Measurements from ENCODE around the gene BSCL2.
A peak's percentile ranks its signal among the peaks of the same experiment; 100 is the strongest.

Gene BSCL2

GRCh38 chr11:62726915-62727164 lies 19.6 kb upstream of the BSCL2 start:
- Histone ChIP-seq H3F3A (ENCODE audit: insufficient read depth, low read length) (peaks cover 32% of the 10 kb centered on the region), H3K79me2 (ENCODE audit: low read length) (peaks cover 79% of the 10 kb centered on the region), H3K4me2 (ENCODE audit: low read depth, low read length) (peak overlapping the region; percentile 89; the same call in 1 of the 2 replicates), H3K36me3 (replicated peaks; ENCODE audit: insufficient read depth, low read length) (peaks cover 23% of the 10 kb centered on the region), H3K4me3 (ENCODE audit: low read length) (peak overlapping the region; percentile 93), H2AFZ (ENCODE audit: low read length) (no peak overlapping the region), H3K27me3 (replicated peaks; ENCODE audit: insufficient read depth, low read length) (no peaks in the 10 kb centered on the region), H3K9me3 (replicated peaks; ENCODE audit: insufficient read depth, low read length) (no peaks in the 10 kb centered on the region), H3K27ac (ENCODE audit: low read length) (peak overlapping the region; percentile 92; the same call in 1 of the 2 replicates), H3K9me2 (replicated peaks; ENCODE audit: insufficient read depth, low read length) (no peaks in the 10 kb centered on the region), H4K20me1 (ENCODE audit: insufficient read depth, low read length) (peaks cover 10% of the 10 kb centered on the region; the same call in 1 of the 2 replicates), H3K9ac (ENCODE audit: low read length) (peak overlapping the region; percentile 92), H3K4me1 (ENCODE audit: low read length) (peaks cover 14% of the 10 kb centered on the region)
- TF ChIP-seq EZH2phosphoT487 (IDR thresholded peaks at IDR 0.05; ENCODE audit: low read length) (no peak), EZH2 (optimal IDR thresholded peaks at IDR 0.05; ENCODE audit: low read depth, low read length) (no peak), CTCF (IDR thresholded peaks at IDR 0.05; ENCODE audit: low read length) (no peak)
- DNase-seq = no peak

GRCh38 chr11:62726156-62726914 lies 19.1 kb upstream of the BSCL2 start:
- H3K4me3 ChIP-seq (ENCODE audit: low read length) = peak overlapping the region; percentile 93
- peaks cover 10% of the 10 kb centered on the region; the same call in 1 of the 2 replicates for H4K20me1 ChIP-seq (ENCODE audit: insufficient read depth, low read length)
- H3K79me2 ChIP-seq (ENCODE audit: low read length) = peaks cover 80% of the 10 kb centered on the region
- no peaks in the 10 kb centered on the region for H3K27me3 ChIP-seq (replicated peaks; ENCODE audit: insufficient read depth, low read length)
- TF ChIP-seq CTCF (IDR thresholded peaks at IDR 0.05; ENCODE audit: low read length) (no peak), EZH2phosphoT487 (IDR thresholded peaks at IDR 0.05; ENCODE audit: low read length) (no peak), EZH2 (optimal IDR thresholded peaks at IDR 0.05; ENCODE audit: low read depth, low read length) (no peak)
- no peaks in the 10 kb centered on the region for H3K9me2 ChIP-seq (replicated peaks; ENCODE audit: insufficient read depth, low read length)
- H2AFZ ChIP-seq (ENCODE audit: low read length) = no peak overlapping the region
- DNase-seq = no peak
- peaks cover 28% of the 10 kb centered on the region for H3K36me3 ChIP-seq (replicated peaks; ENCODE audit: insufficient read depth, low read length)
- H3K4me2 ChIP-seq (ENCODE audit: low read depth, low read length) = peak overlapping the region; percentile 89
- peak overlapping the region; percentile 92 for H3K9ac ChIP-seq (ENCODE audit: low read length)
- peaks cover 14% of the 10 kb centered on the region for H3K4me1 ChIP-seq (ENCODE audit: low read length)
- peaks cover 37% of the 10 kb centered on the region for H3F3A ChIP-seq (ENCODE audit: insufficient read depth, low read length)
- H3K9me3 ChIP-seq (replicated peaks; ENCODE audit: insufficient read depth, low read length) = no peaks in the 10 kb centered on the region
- H3K27ac ChIP-seq (ENCODE audit: low read length) = peak overlapping the region; percentile 92; the same call in 1 of the 2 replicates

DNA sequence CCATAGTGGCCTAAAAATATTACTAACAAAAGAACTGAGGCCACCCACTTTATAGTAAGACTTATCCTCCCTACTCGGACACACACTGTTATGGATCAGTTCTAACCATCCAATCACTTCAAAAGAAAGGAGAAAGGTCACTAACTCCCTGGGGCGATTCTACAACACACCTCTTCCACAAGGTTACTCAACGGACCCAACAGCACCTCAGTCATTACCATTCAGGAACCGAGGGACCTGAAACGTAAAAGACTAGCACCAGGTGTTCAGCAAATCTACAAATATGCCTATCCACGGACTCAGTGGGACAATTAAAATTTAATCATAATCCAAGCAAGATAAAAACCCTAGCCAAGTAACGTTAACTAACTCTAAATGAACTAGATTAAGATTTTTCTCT lies 18.4 kb upstream of the BSCL2 start:
- Histone ChIP-seq H3K4me3 (ENCODE audit: low read length) (peak overlapping the region; percentile 93), H3K4me1 (ENCODE audit: low read length) (peaks cover 14% of the 10 kb centered on the region), H3K9me2 (replicated peaks; ENCODE audit: insufficient read depth, low read length) (no peaks in the 10 kb centered on the region), H3F3A (ENCODE audit: insufficient read depth, low read length) (peaks cover 42% of the 10 kb centered on the region), H3K79me2 (ENCODE audit: low read length) (peaks cover 82% of the 10 kb centered on the region), H2AFZ (ENCODE audit: low read length) (no peak overlapping the region), H3K9me3 (replicated peaks; ENCODE audit: insufficient read depth, low read length) (no peaks in the 10 kb centered on the region), H3K9ac (ENCODE audit: low read length) (peak overlapping the region; percentile 92), H3K36me3 (replicated peaks; ENCODE audit: insufficient read depth, low read length) (peaks cover 32% of the 10 kb centered on the region), H4K20me1 (ENCODE audit: insufficient read depth, low read length) (peaks cover 10% of the 10 kb centered on the region; the same call in 1 of the 2 replicates), H3K4me2 (ENCODE audit: low read depth, low read length) (peak overlapping the region; percentile 89), H3K27ac (ENCODE audit: low read length) (peak overlapping the region; percentile 92; the same call in 1 of the 2 replicates), H3K27me3 (replicated peaks; ENCODE audit: insufficient read depth, low read length) (no peaks in the 10 kb centered on the region)
- TF ChIP-seq CTCF (IDR thresholded peaks at IDR 0.05; ENCODE audit: low read length) (no peak), EZH2 (optimal IDR thresholded peaks at IDR 0.05; ENCODE audit: low read depth, low read length) (no peak), EZH2phosphoT487 (IDR thresholded peaks at IDR 0.05; ENCODE audit: low read length) (no peak)
- DNase-seq = no peak

Measured in MM.1S (cell line).